ENCODE data around the gene PCDH9.

DNA sequence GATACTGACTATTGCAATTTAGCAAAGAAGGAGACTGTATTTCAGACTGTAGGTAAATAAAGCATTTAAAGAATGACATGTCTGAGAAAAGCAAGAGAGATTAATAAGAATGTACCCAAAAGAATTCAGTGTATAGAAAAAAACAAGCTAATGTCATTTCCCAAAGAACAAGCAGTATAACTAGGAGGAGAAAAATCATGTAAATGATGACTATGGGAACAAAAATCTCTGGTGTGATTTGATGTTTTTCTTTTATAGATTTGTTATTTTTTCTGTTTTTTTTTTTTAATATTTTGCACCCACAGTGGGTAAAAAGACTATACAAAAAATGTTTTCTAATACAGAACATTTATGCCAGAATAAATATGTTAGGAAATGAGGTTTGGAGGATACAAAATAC is 801.0 kb downstream of the PCDH9 start:
- TF ChIP-seq, protein P1, sequence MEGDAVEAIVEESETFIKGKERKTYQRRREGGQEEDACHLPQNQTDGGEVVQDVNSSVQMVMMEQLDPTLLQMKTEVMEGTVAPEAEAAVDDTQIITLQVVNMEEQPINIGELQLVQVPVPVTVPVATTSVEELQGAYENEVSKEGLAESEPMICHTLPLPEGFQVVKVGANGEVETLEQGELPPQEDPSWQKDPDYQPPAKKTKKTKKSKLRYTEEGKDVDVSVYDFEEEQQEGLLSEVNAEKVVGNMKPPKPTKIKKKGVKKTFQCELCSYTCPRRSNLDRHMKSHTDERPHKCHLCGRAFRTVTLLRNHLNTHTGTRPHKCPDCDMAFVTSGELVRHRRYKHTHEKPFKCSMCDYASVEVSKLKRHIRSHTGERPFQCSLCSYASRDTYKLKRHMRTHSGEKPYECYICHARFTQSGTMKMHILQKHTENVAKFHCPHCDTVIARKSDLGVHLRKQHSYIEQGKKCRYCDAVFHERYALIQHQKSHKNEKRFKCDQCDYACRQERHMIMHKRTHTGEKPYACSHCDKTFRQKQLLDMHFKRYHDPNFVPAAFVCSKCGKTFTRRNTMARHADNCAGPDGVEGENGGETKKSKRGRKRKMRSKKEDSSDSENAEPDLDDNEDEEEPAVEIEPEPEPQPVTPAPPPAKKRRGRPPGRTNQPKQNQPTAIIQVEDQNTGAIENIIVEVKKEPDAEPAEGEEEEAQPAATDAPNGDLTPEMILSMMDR (IDR thresholded peaks at IDR 0.05): no peak
- no peak for TF ChIP-seq POLR2AphosphoS5 (IDR thresholded peaks at IDR 0.05; ENCODE audit: low read depth, low read length)
- no peak for TF ChIP-seq EZH2phosphoT487 (IDR thresholded peaks at IDR 0.05; ENCODE audit: borderline replicate concordance, low read depth)
- TF ChIP-seq, protein P2, sequence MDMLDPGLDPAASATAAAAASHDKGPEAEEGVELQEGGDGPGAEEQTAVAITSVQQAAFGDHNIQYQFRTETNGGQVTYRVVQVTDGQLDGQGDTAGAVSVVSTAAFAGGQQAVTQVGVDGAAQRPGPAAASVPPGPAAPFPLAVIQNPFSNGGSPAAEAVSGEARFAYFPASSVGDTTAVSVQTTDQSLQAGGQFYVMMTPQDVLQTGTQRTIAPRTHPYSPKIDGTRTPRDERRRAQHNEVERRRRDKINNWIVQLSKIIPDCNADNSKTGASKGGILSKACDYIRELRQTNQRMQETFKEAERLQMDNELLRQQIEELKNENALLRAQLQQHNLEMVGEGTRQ (IDR thresholded peaks at IDR 0.05; ENCODE audit: borderline replicate concordance, low read depth, low read length): no peak
- no peak for TF ChIP-seq YY1 (IDR thresholded peaks at IDR 0.05; ENCODE audit: low read depth)
- no peak for TF ChIP-seq EP300 (IDR thresholded peaks at IDR 0.05; ENCODE audit: borderline replicate concordance in 1 of 2, low read depth in 1 of 2, low read length in 1 of 2)
- no peak for TF ChIP-seq RAD21 (IDR thresholded peaks at IDR 0.05; ENCODE audit: low read length)
- TF ChIP-seq, protein P3, sequence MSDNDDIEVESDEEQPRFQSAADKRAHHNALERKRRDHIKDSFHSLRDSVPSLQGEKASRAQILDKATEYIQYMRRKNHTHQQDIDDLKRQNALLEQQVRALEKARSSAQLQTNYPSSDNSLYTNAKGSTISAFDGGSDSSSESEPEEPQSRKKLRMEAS (IDR thresholded peaks at IDR 0.05; ENCODE audit: low read depth): no peak

Measured in SK-N-SH (cell line).